ENCODE measurements around the gene PNPLA3.

DNA sequence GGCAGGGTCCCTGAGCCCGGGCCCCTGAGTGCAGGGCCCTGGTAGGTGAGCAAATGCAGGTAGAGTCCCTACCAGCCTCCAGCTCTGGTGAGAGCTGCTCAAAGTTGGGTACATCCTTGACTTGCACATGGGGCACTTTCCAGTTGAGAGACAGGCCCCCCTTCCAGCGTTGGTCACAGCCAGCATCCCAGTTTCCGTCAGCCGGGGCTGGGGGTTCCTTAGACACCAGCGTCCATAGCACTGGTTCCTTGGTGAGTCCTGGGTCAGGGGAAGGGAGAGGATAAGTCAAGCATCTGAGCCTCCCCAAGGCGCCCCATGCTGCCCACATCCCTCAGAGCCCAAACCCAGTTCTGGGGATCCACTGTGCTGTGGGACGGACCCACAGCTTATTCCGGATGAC lies 37.4 kb upstream of the PNPLA3 start:
- TF ChIP-seq ZNF121 (CRISPR knock-in tag; IDR thresholded peaks at IDR 0.05) (no peak), SP1 (CRISPR knock-in tag; conservative IDR thresholded peaks at IDR 0.05) (no peak), CTCF (IDR thresholded peaks at IDR 0.05) (no peak), CREB1 (CRISPR knock-in tag; IDR thresholded peaks at IDR 0.05) (no peak), CREM (CRISPR knock-in tag; IDR thresholded peaks at IDR 0.05) (no peak)
- TF ChIP-seq, protein P1, sequence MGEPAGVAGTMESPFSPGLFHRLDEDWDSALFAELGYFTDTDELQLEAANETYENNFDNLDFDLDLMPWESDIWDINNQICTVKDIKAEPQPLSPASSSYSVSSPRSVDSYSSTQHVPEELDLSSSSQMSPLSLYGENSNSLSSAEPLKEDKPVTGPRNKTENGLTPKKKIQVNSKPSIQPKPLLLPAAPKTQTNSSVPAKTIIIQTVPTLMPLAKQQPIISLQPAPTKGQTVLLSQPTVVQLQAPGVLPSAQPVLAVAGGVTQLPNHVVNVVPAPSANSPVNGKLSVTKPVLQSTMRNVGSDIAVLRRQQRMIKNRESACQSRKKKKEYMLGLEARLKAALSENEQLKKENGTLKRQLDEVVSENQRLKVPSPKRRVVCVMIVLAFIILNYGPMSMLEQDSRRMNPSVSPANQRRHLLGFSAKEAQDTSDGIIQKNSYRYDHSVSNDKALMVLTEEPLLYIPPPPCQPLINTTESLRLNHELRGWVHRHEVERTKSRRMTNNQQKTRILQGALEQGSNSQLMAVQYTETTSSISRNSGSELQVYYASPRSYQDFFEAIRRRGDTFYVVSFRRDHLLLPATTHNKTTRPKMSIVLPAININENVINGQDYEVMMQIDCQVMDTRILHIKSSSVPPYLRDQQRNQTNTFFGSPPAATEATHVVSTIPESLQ (CRISPR knock-in tag; IDR thresholded peaks at IDR 0.05) = no peak
- TF ChIP-seq, protein P2, sequence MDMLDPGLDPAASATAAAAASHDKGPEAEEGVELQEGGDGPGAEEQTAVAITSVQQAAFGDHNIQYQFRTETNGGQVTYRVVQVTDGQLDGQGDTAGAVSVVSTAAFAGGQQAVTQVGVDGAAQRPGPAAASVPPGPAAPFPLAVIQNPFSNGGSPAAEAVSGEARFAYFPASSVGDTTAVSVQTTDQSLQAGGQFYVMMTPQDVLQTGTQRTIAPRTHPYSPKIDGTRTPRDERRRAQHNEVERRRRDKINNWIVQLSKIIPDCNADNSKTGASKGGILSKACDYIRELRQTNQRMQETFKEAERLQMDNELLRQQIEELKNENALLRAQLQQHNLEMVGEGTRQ (CRISPR knock-in tag; IDR thresholded peaks at IDR 0.05) = no peak
- TF ChIP-seq, protein P3, sequence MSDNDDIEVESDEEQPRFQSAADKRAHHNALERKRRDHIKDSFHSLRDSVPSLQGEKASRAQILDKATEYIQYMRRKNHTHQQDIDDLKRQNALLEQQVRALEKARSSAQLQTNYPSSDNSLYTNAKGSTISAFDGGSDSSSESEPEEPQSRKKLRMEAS (CRISPR knock-in tag; IDR thresholded peaks at IDR 0.05) = no peak
